Ishikawa (cell line): ENCODE results near the gene MRTFB.

Experiments used
- TF ChIP-seq, protein P1 (sequence below): IDR thresholded peaks from 2 replicates; pipeline ENCODE4 v1.6.1; 2012; ENCODE audit warnings: low read depth, mild to moderate bottlenecking
- TF ChIP-seq, protein P2 (sequence below): IDR thresholded peaks from 2 replicates; pipeline ENCODE4 v1.6.1; 2012

DNA sequence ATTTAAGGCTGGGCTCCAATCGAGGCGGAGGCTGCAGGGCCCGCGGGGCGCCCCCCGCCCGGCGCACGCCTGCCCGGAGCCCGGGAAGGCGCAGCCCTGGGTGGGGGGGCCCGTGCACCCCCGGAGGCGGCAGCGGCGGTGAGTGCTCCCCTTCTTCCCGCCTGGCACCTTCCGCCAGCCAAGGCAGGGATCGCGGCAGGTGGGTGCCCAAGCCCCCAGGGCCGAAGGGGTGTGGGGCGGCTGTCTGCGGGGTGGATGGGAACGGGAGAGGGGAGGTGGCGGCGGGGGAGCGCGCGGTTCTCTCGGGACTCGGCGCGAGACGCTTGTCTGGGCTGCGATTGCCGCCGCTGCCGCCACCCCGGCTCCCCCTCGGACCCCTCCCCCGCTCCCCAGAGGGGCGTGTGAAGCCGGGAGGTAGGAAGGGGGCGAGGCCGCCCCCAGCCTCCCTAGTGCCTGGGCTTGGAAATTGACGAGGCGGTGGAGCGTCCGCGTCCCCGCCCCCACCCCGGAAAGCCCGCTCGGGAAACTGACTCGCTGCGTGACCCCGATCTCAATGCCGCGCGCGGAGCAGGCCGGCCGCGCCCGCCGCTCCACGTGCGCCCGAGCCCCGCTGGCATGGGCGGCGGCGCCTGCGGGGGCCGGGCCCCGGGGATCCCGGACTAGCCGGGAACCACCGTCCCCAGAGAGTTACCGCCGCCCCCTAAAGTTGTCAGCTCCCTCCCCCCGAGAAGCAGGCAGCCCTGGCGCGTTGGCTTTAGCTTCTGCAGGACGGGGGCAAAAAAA is 231.5 kb downstream of the MRTFB start:
- TF ChIP-seq, protein P1, sequence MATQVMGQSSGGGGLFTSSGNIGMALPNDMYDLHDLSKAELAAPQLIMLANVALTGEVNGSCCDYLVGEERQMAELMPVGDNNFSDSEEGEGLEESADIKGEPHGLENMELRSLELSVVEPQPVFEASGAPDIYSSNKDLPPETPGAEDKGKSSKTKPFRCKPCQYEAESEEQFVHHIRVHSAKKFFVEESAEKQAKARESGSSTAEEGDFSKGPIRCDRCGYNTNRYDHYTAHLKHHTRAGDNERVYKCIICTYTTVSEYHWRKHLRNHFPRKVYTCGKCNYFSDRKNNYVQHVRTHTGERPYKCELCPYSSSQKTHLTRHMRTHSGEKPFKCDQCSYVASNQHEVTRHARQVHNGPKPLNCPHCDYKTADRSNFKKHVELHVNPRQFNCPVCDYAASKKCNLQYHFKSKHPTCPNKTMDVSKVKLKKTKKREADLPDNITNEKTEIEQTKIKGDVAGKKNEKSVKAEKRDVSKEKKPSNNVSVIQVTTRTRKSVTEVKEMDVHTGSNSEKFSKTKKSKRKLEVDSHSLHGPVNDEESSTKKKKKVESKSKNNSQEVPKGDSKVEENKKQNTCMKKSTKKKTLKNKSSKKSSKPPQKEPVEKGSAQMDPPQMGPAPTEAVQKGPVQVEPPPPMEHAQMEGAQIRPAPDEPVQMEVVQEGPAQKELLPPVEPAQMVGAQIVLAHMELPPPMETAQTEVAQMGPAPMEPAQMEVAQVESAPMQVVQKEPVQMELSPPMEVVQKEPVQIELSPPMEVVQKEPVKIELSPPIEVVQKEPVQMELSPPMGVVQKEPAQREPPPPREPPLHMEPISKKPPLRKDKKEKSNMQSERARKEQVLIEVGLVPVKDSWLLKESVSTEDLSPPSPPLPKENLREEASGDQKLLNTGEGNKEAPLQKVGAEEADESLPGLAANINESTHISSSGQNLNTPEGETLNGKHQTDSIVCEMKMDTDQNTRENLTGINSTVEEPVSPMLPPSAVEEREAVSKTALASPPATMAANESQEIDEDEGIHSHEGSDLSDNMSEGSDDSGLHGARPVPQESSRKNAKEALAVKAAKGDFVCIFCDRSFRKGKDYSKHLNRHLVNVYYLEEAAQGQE = no peak
- TF ChIP-seq, protein P2, sequence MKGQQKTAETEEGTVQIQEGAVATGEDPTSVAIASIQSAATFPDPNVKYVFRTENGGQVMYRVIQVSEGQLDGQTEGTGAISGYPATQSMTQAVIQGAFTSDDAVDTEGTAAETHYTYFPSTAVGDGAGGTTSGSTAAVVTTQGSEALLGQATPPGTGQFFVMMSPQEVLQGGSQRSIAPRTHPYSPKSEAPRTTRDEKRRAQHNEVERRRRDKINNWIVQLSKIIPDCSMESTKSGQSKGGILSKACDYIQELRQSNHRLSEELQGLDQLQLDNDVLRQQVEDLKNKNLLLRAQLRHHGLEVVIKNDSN = no peak
